Measurements from ENCODE around the gene TACSTD2.
"Not testable (repeated sequence)": the region's sequence is repeated elsewhere in the genome, so short reads cannot be mapped to it uniquely, and the experiment has no call there.

TACSTD2 gene

DNA sequence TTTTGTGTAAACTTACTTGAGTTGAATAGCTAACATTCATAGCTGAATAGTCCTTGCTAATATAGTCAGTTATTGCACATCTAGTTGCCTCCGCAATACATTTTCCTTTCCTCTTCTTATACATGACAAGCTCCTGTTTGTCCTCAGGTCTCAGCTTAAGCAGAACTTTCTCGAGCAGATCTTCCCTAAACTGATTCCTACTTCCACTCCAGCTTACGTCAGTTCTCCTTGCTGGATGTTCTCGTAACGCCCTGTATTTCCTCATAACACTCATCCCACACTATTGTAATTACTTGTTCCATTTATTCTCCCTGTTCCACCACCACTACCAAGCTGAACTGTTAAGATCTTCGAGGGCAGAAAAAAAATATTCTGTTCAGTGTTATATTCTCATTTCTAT is 15.4 kb downstream of the TACSTD2 start:
- H3K9me3 ChIP-seq (ENCODE audit: severe bottlenecking) = no peaks in the 10 kb centered on the region
- no peak for ATAC-seq (ENCODE audit: low read depth)

DNA sequence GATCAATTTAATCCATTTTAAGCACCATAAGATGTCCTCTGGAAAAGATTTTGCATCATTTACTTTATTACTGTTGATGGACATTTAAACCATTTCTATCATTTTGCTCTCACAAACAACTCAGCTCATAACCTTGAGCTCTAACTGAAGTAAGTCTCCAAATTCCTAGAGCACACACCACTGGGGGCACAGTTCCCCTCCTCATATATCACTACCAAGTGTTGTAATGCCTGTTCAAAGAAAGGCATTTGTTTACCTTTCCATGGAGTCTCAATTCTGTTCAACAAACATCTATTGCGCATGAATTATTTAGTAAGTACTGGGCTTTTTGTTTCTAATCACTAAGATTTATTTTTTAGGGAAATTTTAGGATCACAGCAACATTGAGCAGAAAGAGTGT is 21.7 kb downstream of the TACSTD2 start:
- H3K36me3 ChIP-seq (ENCODE audit: low read depth) = no peaks in the 10 kb centered on the region
- no peak for DNase-seq (ENCODE audit: low spot score)
- no peak overlapping the region for H3K4me3 ChIP-seq (ENCODE audit: severe bottlenecking)
- no peaks in the 10 kb centered on the region for H3K9me3 ChIP-seq (ENCODE audit: severe bottlenecking)
- no peaks in the 10 kb centered on the region for H3K27me3 ChIP-seq (ENCODE audit: insufficient read depth, poor library complexity, severe bottlenecking)
- no peak for ATAC-seq (ENCODE audit: low read depth)
- H3K27ac ChIP-seq (ENCODE audit: poor library complexity, severe bottlenecking) = no peak overlapping the region
- H3K4me1 ChIP-seq (ENCODE audit: insufficient read depth, poor library complexity, severe bottlenecking) = no peaks in the 10 kb centered on the region
- TF ChIP-seq, protein P1, sequence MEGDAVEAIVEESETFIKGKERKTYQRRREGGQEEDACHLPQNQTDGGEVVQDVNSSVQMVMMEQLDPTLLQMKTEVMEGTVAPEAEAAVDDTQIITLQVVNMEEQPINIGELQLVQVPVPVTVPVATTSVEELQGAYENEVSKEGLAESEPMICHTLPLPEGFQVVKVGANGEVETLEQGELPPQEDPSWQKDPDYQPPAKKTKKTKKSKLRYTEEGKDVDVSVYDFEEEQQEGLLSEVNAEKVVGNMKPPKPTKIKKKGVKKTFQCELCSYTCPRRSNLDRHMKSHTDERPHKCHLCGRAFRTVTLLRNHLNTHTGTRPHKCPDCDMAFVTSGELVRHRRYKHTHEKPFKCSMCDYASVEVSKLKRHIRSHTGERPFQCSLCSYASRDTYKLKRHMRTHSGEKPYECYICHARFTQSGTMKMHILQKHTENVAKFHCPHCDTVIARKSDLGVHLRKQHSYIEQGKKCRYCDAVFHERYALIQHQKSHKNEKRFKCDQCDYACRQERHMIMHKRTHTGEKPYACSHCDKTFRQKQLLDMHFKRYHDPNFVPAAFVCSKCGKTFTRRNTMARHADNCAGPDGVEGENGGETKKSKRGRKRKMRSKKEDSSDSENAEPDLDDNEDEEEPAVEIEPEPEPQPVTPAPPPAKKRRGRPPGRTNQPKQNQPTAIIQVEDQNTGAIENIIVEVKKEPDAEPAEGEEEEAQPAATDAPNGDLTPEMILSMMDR (IDR thresholded peaks at IDR 0.05; ENCODE audit: poor library complexity, severe bottlenecking) = no peak

More for the DNA sequence above, 15.4 kb downstream of the TACSTD2 start:
- H3K36me3 ChIP-seq (ENCODE audit: low read depth) = no peaks in the 10 kb centered on the region
- no peaks in the 10 kb centered on the region for H3K27me3 ChIP-seq (ENCODE audit: insufficient read depth, poor library complexity, severe bottlenecking)
- no peak overlapping the region for H3K4me3 ChIP-seq (ENCODE audit: severe bottlenecking)
- no peak overlapping the region for H3K27ac ChIP-seq (ENCODE audit: poor library complexity, severe bottlenecking)
- H3K4me1 ChIP-seq (ENCODE audit: insufficient read depth, poor library complexity, severe bottlenecking) = no peaks in the 10 kb centered on the region
- TF ChIP-seq, protein P1 (IDR thresholded peaks at IDR 0.05; ENCODE audit: poor library complexity, severe bottlenecking) = no peak
- DNase-seq (ENCODE audit: low spot score) = no peak

DNA sequence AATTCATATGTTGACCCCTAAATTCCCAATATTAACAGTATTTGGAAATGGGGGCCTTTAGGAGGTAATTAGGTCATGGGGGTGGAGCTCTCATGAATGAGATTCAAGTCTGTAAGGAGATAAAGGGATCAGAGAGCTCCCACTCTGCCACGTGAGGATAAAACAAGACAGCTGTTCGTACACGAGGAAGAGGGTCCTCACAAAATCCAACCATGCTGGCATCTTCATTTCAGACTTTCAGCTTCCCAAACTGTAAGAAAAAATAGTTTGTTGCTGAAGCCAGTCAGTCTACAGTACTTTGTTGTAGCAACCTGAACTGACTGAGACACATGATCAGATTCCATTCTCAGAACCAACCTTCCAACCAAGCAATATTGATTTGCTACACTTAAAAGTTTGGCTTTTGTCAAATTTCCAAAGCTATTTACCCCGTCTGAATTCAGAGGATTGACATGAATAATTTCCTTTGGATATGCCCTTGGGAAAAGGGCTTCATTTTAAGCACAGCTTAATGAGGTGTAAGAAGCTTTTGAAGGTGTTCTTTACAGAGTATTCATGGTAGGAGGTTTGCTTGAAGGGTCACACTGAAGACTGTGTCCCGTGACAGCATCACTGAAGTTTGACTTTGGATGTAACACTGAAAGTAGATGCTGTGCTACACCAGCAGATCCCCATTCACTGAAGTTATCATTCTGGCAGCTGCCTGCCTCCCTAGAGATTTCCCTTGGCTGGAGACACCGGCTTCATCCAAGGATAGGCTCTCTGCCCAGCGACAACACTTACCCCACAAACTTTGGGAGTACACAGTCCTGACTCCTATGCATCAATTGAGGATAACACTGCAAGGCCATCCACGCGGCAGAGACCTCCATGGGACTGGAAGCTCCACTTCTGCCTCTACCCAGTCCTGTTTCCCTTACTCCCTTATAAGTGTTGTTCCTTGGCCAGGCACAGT is 25.6 kb downstream of the TACSTD2 start:
- peaks cover 3% of the 10 kb centered on the region for H3K4me1 ChIP-seq (ENCODE audit: insufficient read depth, poor library complexity, severe bottlenecking)
- TF ChIP-seq, protein P1 (IDR thresholded peaks at IDR 0.05; ENCODE audit: poor library complexity, severe bottlenecking) = no peak
- no peaks in the 10 kb centered on the region for H3K27me3 ChIP-seq (ENCODE audit: insufficient read depth, poor library complexity, severe bottlenecking)
- no peak overlapping the region for H3K27ac ChIP-seq (ENCODE audit: poor library complexity, severe bottlenecking)
- H3K36me3 ChIP-seq (ENCODE audit: low read depth) = no peaks in the 10 kb centered on the region
- H3K9me3 ChIP-seq (ENCODE audit: severe bottlenecking) = peaks cover 1% of the 10 kb centered on the region
- no peak overlapping the region for H3K4me3 ChIP-seq (ENCODE audit: severe bottlenecking)
- DNase-seq (ENCODE audit: low spot score) (no peak), ATAC-seq (ENCODE audit: low read depth) (no peak)

DNA sequence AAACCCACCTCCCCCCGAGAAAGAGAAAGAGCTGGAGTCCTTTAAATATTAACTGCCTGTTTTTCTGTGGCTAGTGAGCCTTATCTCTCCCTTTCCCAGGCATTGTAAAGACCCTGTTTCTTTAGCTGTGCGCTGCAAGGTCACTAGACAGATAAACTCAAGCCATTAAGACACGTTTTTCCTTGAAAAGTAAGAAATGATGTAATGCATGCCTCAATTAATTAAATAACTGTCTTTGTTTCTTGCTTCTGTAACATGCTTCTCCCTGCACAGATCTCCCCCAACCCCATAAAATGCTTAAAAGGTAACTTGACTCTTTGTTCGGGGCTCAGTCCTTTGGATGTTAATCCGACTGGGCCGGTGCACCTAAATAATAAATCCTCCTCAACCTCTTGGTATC is 27.8 kb downstream of the TACSTD2 start:
- DNase-seq (ENCODE audit: low spot score) = not testable (repeated sequence)

DNA sequence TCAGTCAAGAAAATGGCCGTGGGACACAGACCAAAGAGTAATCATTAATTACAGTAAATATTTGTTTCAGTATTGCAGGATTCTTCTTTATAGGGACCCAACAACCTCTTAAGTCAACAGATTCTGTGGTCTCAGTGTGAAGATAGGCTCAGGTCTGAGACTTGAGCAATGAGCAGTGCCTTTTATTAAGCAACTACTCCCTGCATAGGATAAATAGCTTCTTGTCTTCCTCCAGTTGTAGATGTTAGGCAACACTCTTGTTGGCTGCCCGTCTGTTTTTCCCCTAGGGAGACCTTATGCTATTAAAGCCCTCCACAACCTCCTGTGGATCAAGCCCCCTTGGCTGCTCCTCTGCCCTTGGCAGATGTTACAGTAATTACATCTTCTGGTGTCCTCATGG is 28.7 kb downstream of the TACSTD2 start:
- Histone ChIP-seq H3K36me3 (ENCODE audit: low read depth) (no peaks in the 10 kb centered on the region), H3K9me3 (ENCODE audit: severe bottlenecking) (peaks cover 1% of the 10 kb centered on the region), H3K4me1 (ENCODE audit: insufficient read depth, poor library complexity, severe bottlenecking) (peaks cover 11% of the 10 kb centered on the region), H3K27ac (ENCODE audit: poor library complexity, severe bottlenecking) (no peak overlapping the region), H3K4me3 (ENCODE audit: severe bottlenecking) (no peak overlapping the region), H3K27me3 (ENCODE audit: insufficient read depth, poor library complexity, severe bottlenecking) (no peaks in the 10 kb centered on the region)
- TF ChIP-seq, protein P1 (IDR thresholded peaks at IDR 0.05; ENCODE audit: poor library complexity, severe bottlenecking) = no peak
- ATAC-seq (ENCODE audit: low read depth) (no peak), DNase-seq (ENCODE audit: low spot score) (no peak)

More for the DNA sequence above, 27.8 kb downstream of the TACSTD2 start:
- H3K27ac ChIP-seq (ENCODE audit: poor library complexity, severe bottlenecking); H3K27me3 ChIP-seq (ENCODE audit: insufficient read depth, poor library complexity, severe bottlenecking); H3K36me3 ChIP-seq (ENCODE audit: low read depth); H3K9me3 ChIP-seq (ENCODE audit: severe bottlenecking); ATAC-seq (ENCODE audit: low read depth); H3K4me3 ChIP-seq (ENCODE audit: severe bottlenecking): not testable (repeated sequence)
- H3K4me1 ChIP-seq (ENCODE audit: insufficient read depth, poor library complexity, severe bottlenecking) = peaks cover 11% of the 10 kb centered on the region
